HG02870 (cell line): ENCODE results near the gene TNFAIP8L3.

Experiments
- ATAC-seq: cut with Tn5 transposase; IDR thresholded peaks from one replicate; pipeline ENCODE4 v1.9.1; 2021; ENCODE audit warnings: mild to moderate bottlenecking, moderate library complexity; ENCODE audit not compliant: unreplicated experiment

The TNFAIP8L3 gene

DNA sequence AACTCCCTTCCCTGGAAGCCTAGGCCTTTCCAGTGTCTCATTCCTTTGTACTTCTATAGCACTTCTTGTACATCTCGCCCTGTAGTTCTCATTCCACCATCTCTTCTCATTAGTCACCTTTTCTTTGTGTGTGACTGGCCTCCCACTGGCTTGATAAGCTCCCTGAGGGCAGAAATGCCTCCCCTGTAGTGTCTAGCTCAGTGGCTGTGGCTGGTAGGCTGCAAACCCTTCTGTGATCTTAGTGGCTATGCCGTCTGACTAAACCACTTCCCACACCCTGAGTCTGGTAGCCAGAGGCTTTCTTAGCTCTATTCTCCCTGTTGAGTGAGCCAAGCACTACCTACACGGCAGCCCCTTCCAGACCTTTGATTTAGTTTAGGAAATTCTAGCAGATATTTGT is 24.4 kb upstream of the TNFAIP8L3 start:
- ATAC-seq = no peak

DNA sequence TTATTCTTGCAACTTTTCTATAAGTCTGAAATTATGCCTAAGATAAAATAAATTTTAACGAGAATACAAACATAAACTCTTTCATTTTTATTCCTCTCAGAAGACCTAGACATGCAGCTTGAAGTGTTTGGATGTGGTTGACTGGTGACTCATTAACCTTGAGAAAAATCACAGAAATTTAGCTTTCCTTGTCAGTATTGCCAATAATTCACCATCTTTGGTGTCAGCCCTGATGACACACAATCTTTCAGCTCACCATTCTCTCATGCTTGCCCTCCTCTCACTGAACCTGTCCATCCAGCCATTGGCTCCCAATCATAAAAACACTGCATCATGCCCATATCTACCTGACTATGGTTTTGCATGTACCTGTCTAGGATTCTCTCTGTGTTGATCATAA is 22.6 kb upstream of the TNFAIP8L3 start:
- no peak for ATAC-seq

DNA sequence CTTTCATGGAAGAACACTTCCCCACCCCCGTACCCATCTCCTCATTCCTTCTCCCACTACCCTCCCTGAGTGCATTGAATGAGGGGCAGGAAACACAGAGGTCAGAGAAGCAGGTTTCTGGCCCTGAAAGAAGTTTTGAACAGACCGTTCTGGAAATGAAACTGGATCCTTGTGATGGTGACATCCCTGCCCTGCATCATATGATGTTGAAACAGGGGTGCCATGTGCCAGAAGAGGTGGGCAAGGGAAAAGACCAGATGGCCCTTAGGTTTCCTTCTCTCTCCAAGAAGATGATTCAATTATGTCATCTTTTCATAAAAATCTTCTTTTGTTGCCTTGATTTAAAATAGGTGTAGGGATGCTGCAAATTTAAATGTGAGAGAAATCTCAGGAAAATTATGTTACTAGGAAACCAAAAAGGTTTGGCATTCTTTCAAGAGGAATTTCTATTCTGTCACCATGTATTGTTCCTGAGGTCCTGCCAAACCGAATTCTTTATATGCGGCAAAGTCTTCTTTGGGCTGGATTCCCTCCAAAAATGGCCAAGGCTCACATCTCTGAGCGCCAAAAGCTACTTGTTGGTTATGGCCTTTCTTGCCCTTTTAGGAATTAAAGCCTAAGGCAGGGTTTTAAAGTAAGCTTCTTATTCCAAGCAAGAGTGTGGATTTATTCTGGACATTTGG is 19.9 kb upstream of the TNFAIP8L3 start:
- no peak for ATAC-seq

DNA sequence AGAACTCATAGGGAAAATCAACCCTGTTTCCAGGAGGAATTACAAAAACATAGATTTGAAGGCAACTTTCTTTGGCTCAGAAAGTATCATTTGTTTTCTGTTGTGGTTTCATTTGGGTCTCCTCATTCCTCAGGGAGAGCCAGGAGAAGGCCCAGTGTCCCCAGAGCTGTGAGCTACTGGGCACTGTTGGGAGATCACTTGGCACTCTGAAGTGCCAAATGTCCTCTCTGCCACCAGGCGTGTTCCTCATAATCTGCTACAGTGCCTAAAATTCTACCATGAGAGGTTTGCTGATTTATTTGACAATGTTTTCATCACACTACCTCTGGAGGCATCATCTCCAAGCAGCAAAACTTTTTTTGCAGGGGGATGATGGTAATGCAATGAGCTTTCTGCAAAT is 17.4 kb upstream of the TNFAIP8L3 start:
- no peak for ATAC-seq

DNA sequence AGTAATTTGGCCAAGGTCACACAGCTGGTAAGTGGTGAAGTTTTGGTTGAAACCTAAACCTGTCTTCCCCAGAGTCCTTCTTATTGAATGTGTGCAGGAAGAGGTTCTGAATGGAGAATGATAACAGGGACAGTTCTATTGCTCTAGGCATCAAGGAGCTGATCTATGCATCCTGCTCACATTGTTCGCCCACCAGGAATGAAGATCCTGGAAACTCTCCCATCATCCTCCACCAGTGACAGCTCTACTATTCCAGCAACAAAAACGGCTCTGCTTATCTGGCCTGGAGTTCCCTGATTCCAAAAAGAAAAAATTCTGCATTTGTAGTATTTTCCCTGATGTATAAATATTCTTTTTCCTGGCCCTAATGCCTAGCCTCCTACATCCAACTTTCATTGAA is 16.4 kb upstream of the TNFAIP8L3 start:
- ATAC-seq = no peak

DNA sequence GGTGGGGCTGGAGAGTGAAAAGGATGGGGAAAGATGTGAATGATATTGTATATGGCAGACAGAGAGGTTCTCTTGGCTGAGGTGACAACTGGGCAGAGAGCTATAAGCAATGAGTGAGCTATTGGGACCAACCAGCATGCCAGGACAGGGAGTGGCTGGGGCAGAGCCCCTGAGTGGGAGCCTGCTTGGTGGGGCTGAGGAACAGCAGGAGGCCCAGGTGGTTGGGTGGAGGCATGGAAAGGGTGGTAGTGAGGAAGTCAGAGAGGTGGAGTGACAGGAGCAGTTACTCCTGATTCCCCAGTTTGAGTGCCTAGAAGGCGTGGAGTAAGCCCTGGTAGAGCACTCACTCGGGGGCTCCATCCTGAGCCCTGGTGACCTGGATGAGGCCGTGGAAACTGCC is 15.5 kb upstream of the TNFAIP8L3 start:
- ATAC-seq = no peak

DNA sequence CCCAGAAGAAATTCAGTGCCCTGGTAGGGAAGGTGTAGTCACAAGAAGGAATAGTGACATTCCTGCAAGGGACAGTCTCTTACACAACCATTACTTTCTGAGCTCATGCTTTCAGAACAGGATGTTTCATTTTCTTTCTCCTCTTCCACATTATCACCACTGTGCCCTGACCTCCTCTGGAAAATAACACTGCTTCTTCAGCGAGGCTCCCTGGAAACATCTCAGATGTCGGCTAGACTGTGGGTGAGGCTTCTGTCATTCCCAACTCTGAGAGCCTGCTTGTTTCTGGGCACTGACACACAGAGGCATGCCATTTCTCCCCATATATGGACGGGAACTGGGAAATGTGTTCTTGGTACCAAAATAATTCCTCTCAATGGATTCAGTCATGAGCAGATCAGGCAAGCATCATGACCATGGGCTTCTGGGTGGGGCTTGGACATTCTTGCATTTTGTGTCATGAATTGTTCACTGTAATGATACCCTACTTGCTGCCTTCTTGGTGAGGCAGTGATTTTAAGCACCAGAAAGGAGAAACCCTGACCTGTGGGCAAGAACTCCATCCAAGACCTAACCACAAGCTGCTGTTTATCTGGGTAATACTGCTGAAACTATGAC is 14.3 kb upstream of the TNFAIP8L3 start:
- ATAC-seq = no peak

DNA sequence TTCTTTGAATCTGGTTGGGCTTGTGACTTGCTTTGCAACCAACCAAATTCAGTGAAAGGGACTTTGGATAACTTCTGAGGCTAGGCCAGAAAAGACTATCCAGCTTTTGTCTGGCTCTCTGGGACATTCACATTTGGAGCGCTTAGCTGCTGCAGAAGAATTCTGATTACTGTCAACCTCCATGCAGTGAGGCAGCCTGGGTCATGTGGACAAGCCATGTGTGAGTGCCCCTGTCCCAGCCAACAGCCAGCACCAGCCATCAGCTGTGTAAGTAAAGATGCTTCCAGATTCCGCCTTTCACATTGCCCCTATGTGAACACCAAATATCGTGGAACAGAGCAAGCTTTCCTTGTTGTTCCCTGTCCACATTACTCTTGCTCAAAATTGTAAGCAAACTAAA is 12.9 kb upstream of the TNFAIP8L3 start:
- ATAC-seq = no peak

DNA sequence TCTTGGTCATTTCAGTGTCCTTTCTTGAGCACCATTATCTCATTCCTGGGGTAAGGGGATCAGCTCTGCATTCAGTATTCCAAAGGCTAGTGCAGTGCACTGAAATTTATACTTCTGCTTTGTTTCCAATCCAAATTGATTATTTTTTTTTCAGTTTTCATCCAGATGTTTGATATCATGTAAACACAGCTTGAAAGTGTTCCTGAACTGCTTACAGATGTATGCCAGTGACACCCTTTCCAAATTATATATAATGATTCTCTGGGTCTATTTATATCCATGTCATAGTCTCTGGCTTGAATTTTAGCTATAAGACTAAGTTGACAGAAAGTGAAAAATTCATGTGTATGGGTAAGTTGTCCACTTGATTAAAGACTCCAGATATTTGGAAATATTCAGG is 11.8 kb upstream of the TNFAIP8L3 start:
- no peak for ATAC-seq

DNA sequence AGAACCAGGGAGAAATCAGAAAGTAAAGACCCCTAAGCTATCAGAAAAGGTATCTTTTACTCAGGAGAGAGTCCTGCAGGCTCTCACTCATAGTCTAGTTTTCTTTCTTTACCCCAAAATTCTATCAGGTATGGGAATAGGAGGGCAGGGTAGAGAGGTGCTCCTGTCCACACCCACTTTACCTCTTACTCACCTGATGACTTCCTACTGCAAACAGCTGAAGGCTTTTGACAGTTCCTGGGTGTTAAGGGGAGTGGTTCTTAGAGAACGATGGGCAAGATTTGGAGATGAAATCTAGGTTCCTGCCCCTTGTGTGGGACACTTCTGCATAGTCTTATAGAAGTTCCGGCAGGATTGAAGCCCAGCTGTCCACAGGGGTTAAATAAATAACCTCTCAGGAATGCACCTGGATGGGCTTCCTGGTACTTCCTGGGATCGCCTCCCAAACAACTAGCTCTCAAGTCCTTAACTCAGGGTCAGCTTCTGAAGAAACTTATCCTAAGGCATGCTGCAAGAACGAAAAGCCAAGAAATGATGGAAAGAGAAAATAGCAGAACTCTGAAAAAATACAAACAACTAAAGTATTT is 10.8 kb upstream of the TNFAIP8L3 start:
- ATAC-seq = no peak

DNA sequence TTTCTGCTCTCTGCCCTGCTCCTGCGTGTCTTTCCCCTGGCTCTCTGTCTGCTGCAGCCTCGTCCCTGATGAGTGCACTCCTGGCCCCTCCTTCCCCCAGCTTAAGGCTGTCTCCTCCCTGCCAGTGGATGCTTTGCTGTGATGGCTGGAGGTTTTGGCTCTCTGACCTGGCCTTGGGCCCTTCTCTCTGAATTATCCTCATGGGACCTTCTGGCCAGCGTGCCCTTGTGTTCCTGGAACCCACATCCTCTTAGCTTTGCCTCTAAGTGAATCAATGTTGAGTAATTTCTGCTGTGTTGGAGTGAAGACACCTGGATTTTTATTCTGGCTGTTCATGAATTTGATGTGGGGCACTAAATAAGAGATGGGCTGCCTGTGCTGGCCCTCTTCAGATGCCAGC is 9.8 kb upstream of the TNFAIP8L3 start:
- ATAC-seq = no peak

DNA sequence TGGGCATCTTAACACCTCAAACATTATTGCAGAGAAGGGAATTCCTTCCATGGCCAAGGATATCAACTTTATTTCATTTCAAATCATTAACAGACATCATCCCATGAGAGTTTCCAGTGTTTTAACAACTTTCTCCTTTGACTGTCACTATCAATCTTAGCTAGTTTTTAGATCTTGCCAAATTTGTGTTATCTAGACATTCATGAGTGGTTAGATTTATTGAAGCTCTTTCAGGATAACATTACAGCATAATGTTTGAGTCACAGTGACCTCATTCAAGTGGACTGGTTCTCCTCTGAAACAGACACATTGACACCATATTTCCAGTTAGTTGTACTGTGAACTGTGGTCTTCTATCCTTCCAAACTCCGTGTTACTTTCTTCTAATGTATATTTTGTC is 8.6 kb upstream of the TNFAIP8L3 start:
- no peak for ATAC-seq

DNA sequence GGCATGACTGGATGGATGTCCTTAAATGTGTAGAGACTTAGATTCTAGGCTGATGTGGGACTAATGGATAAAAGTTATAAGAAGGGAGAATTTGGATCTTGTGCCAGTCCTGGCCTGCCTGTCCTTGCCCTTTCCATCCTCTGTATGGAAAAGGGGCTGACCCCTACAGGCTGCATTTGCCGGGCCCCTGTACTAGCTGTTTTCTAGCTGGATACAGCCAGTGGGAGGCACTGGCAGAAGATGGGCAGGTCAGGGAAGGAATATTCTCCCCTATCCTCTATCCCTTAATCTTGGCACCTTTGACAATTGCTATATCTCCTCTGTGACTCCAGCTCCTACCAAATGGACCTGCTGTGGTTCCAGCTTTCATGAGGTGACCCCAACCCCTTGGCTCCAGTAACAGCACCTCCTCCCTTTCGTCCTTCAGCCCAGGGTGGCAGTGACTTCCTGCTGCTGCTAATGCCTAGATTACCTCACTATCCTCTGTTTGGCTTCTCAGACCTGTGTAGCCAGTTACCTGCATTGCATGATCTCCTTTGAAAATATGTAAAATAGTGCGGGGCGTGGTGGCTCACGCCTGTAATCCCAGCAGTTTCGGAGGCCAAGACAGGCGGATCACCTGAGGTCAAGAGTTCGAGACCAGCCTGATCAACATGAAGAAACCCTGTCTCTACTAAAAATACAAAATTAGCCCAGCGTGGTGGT is 6.2 kb upstream of the TNFAIP8L3 start:
- ATAC-seq = no peak

DNA sequence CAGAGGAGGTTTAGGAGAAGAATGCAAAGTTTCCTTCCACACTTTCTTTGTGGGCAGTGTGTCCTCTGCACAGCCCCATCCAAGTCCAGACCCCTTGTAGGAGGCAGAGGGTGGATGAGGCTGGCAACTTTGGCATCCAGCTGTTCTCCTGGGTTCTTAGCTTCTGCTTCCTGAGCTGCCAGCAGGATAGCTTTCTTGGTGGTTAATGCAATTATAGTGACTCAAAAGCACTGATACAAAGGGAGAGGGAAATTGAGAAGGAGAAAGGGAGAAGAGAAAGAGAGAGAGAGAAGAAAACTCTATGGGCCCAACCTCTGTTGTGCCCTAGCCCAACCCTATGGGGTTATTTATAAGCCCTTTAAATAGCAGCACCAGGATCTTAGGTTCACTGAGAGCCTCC is 4.5 kb upstream of the TNFAIP8L3 start:
- no peak for ATAC-seq

DNA sequence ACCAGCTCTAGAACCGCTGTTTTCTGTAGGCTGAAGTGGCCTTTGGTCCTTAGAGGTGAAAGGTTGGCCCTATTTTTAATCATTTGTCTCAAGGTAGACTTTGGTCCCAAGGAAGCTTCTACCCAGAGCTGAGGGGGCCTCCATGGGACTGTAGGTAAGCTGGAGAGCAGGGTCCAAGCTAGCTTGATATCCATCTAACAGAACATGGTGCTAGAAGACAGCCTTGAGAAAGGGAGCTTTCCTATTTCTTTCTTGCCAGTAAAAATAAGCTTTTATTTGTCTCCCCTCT is 3.6 kb upstream of the TNFAIP8L3 start:
- ATAC-seq = no peak

DNA sequence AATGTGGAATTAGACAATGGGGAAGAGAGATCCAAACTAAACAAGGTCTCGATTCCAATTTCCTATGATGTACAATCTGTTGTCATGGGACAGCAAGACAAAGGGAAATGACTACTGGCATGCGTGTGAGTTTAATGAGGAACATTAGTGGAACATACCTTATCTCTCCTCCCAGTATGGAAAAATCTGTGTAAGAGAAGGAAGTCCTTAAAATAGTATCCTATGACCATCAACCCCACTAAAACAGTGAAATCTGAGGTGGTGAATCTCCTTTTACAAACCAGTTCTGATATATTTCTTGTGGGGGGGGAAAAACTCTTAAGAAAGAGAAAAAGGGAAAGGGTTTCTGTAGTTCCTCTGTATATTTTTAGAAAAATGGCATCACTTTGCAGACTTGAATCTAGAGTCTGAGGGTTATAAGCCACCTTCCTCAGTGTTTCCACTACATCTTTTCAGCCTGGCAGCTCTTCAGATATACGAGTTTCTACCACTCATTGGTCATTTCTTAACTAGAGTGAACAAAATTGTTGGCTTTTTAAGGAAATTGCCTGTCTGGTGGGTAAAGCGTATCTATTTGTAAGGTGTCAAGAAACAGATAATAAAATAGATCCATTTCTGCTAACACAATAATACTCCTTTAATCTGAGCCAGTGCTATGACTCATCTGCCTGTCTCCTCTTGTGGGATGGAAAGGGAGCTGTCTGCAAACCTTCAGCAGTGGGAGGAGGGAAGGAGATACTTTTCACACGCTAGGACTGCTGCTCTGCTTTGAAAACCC is 3.0 kb upstream of the TNFAIP8L3 start:
- no peak for ATAC-seq

DNA sequence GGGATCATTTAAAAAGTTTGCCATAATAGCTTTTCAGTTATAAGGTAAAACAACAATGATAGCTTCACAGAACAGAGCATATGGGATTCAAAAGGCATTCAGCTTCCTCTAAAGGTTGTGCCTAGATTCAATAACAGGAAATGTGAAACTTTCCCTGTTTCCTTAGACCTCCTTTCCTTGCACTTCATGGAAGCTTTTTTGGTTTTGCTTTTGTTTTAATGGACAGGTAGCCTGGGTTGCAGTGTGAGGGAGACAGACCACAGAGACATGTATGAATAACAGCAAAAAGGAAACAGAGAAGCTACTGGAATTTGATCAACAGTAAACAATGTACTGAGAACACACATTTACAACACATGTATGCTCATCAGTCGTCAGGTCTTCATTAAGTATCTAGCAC is 2.3 kb upstream of the TNFAIP8L3 start:
- no peak for ATAC-seq

DNA sequence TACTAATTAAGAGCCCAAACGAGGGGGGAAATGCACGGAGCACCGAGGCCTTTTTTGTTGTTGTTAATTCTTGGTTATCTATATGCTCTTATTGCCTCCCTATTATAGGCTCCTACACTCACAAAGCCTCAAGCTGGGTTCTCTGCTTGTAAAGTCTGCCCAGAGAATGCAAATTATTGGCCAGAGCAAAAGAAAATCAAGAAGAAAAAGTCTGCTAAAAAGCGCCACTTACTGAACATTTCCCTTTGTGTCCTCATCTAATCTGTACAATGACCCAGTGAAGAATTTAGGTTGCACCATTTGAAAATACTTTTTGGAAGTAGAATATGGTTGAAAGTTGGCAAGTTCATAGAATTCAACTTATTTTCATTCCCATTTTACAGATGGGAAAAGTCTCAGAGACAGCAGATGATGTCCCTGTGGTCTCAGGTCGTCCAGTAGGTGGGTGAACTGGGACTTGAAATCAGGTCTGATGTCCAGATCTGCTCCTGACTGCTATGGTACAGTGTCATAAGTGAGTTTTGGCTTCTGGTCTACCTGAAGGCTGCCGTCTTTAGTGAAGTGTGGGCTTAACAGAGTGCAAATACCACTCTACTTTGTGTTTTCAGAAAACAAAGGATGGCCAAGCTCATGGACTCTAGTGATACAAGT is 1.1 kb upstream of the TNFAIP8L3 start:
- ATAC-seq = no peak

DNA sequence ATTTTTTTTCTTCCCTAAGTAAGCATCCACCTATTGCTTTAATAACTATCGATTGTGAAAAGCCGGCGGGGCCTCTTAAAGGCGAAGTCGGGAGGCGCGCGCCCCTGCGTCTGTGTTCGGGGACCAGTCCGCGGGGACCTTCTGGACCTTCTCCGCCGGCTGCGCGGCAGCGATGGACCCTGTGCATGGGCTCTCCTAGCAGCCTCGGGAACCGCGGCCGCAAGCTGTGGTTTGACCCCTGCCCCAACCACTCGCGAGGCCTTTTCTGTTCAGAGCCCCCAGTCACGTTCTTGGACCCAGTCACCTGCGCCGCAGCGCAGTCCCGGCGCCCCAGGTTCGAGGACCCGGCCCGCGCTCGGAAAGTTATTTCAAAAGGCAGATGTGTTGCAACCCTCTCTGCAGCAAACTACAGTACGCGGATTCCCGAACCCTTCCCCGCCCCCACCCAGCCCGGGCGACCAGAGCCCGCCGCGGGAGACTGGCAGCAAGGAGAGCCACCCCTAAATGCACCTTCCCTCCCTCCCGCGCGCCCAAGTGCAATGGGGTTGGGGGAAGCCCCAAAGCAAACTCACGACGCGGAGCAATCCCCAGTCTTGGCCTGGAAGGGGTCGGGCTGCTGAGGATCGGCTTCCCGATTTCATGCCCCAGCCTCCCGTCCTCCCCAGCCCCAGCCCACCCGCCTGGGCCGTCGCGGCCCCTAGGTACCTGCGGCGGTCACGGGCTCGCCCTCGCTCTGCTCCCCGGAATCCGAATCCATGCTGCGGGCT is 684 bp downstream of the TNFAIP8L3 start:
- no peak for ATAC-seq

DNA sequence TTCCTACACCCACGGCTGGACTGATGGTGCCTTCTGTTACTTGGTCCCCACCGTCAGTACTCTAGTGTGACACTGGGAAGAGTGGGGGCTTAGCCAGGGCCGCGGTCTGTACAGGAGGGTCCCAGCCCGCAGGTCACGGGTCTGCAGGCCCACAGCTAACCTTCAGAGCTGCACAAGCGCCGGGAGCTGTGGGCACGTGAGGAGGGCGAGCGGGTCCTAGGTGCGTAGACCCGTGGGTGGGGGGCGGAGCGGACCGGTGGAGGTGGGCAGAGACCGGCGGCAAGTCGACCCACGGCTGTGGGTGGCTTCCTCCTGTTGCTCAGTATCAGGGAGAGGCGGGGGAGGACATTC is 1.2 kb downstream of the TNFAIP8L3 start:
- no peak for ATAC-seq
